GM12864 (cell line): Measurements from ENCODE around the gene NEURL1B.

Experiments
- DNase-seq: peaks from one replicate; pipeline ENCODE4 v3.0.0-alpha.2; 2011; ENCODE audit warnings: low read depth
- H3K4me3 ChIP-seq: 2 replicates; pipeline ENCODE4 v1.5.1; 2011; ENCODE audit warnings: mild to moderate bottlenecking, low read depth, low read length, control low read depth
- TF ChIP-seq, protein P1 (sequence below): IDR thresholded peaks from 2 replicates; pipeline ENCODE4 v1.5.1; 2011; ENCODE audit warnings: low read depth, mild to moderate bottlenecking, moderate library complexity, low read length, control low read depth, inconsistent platforms; ENCODE audit errors: missing control alignments

The NEURL1B gene

DNA sequence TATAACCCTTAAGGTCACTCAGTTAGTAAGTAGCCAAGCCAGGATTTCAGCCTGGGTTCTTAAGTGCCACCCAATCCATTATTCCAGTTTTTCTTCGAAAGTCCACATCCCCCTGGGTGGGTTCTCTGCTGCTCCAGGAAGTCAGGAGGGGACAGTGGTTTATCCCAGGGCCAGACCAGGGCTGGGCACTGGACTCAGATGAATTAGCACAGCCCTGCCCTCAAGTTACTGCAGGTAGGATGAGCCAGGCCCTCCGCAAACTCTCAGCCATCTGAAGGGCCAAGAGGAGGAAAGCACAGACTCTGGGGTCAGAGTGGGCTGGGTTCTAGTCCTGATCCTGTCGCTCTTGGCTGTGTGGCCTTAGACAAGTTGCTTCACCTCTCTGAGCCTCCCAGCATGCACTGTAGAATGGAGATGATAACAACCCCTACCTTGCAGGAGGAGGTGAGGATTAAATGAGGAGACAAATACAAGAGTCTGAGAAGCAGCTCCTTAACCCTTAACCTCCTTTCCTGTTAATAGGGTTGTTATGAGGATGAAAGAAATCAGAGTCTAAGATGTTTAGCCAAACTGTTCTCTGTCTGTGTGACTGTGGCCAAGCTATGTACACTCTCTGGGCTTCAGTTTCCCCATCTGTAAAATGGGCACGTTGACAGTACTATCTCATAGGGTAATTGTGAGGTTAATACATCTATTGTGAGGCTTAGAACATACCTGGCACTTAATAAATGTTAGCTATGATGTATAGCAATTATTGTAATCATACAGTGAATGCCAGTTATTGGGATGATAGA is 6.8 kb upstream of the NEURL1B start:
- H3K4me3 ChIP-seq: no peak overlapping the region
- DNase-seq: no peak
- TF ChIP-seq, protein P1, sequence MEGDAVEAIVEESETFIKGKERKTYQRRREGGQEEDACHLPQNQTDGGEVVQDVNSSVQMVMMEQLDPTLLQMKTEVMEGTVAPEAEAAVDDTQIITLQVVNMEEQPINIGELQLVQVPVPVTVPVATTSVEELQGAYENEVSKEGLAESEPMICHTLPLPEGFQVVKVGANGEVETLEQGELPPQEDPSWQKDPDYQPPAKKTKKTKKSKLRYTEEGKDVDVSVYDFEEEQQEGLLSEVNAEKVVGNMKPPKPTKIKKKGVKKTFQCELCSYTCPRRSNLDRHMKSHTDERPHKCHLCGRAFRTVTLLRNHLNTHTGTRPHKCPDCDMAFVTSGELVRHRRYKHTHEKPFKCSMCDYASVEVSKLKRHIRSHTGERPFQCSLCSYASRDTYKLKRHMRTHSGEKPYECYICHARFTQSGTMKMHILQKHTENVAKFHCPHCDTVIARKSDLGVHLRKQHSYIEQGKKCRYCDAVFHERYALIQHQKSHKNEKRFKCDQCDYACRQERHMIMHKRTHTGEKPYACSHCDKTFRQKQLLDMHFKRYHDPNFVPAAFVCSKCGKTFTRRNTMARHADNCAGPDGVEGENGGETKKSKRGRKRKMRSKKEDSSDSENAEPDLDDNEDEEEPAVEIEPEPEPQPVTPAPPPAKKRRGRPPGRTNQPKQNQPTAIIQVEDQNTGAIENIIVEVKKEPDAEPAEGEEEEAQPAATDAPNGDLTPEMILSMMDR: no peak

DNA sequence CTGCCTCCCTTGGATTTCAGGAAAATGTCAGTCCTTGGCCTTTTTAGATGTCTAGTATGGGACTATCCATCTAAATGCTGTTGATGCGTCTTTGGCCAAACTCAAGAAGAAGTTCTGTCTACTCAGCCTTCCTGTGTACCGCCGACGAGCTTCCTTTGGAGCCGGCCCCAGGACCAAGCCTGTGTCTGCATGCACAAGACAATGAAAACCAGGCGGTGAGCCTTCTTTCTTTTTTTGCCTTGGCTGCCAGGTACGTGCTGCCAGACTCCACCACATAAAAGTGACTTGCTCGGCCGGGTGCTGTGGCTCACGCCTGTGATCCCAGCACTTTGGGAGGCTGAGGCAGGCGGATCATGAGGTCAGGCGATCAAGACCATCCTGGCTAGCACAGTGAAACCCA is 6.0 kb upstream of the NEURL1B start:
- TF ChIP-seq, protein P1: no peak
- H3K4me3 ChIP-seq: no peak overlapping the region
- no peak for DNase-seq

DNA sequence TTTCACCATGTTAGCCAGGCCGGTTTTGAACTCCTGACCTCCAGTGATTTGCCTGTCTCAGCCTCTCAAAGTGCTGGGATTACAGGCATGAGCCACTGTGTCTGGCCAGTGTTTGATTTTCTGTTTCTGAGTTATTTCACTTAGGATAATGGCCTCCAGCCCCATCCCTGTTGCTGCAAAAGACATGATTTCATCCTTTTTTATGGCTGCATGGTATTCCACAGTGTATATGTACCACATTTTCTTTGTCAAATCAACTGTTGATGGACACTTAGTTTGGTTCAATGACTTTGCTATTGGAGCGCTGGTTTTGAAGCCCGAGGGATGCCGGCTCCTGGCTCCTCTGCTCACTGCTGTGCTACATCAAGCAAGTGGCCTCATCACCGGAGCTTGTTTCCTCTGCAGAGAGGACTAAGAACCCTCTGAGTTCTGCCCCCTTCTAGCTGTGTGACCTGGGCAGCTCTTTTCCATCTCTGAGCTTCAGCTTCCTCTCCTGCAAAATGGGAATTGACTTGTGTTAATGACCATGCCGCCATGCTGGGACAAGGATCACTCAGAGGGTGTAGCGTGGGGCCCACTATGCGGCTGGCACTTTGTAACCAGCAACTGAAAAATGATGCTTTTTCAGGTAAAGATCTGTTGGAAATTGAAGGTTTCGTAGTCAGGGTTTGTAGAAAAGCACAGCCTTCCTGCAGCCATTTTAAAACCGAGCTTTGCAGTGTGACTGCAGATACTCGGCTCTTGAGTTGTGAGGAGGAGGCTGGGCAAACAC is 4.6 kb upstream of the NEURL1B start:
- no peak overlapping the region for H3K4me3 ChIP-seq
- TF ChIP-seq, protein P1: no peak
- no peak for DNase-seq

DNA sequence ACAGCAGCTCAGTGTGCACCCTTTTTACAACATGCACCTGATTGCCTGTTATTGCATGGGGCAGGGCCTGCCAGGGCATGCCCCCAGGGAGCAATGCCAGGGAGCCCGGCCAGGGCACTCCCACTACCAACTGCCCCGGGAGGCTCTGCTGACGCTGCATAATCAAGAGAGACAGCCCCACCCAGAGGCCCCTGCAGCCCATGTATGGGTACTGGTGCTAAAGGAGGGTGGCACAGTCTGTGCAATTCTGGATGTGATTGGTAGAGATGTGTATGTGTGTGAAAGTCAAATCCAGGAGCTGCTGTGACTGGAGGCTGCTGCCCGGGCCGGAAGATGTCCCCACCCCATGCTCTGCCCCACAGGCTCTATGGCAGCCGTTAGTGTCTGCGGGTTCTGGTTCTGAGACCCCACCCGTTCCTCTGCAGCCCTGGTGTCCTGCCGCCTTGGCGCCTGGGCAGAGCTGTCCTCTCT is 3.9 kb upstream of the NEURL1B start:
- DNase-seq: no peak
- TF ChIP-seq, protein P1: no peak
- no peak overlapping the region for H3K4me3 ChIP-seq

DNA sequence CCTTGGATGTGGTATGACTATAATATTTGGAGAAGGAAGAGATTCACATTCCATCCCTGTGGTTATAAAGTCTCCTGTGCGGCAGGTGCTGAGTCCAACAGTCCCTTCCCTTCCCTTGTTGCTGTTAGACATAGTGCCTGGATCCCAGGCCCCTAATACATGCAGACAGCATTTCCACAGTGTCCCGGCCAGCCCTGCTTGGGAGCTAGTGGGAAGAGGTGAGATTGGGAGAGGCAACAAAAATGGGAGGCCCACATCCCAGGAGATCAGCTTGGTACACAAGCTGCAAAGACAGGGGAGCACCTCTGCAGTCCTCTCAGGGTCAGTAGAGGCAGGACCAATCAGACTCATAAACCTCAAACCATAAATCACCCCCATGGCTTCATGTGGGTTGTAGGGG is 3.3 kb upstream of the NEURL1B start:
- DNase-seq: no peak
- TF ChIP-seq, protein P1: no peak
- H3K4me3 ChIP-seq: no peak overlapping the region

DNA sequence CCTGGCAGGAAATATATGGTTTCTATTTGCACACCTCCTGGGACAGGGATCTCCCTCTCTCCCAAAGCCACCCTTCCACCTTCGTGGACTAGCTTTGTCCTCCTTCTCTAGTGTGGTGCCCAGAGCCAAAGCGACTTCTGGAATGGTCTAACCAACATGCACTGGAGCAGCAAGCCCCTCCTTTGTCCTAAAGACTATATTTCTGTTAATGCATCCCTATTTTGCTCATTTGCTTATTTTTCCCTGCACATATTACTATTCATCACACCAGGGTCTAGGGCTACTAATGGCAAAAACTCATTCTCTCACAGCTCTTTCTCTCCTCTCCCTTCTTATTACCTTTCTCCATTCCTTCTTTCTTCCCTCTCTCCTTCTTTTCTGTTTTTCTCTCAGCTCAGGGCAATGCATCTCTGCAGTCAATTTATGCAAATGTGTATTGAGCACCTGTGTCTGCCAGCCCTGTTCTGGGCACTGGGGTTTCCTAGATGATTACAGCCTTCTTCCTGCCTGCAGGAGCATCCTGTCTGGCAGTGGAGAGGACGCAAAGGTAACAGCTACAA is 2.8 kb upstream of the NEURL1B start:
- H3K4me3 ChIP-seq: no peak overlapping the region
- DNase-seq: no peak
- TF ChIP-seq, protein P1: no peak
